ENCODE measurements around the gene XXYLT1. TPM values are rescaled to one million over a fixed set of nuclear protein-coding genes. Genes with fewer than 3 reads are reported as not detected.
A peak's percentile ranks its signal among the peaks of the same experiment; 100 is the strongest.

The XXYLT1 gene
- total and polyA plus RNA-seq, 10 of the 15 experiments (the other 5 are each of a cell fraction or from before 2014, with no cell fraction given), result 1.2 to 14.2 (median 9.3) TPM

DNA sequence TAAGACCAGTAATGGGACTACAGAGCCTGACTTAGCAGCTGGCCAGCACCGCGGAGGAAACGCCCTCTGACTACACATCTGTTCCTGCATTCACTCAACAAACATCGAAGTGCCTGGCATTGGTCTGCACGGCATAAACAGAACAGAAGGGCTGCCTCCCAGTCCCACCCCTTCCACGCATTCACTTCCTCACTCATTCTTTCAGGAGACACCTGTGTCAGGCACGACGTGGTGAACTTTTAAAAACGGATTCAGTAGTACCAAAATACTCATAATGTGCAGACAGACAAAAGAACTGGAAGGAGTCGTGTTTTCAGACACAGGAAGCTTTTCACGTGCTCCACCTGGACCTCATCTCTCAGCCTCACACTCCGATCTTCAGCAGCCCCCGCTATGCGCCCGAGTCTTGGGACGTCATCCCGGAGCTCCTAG lies 123.3 kb downstream of the XXYLT1 start (continued):
- TF ChIP-seq, protein P1, sequence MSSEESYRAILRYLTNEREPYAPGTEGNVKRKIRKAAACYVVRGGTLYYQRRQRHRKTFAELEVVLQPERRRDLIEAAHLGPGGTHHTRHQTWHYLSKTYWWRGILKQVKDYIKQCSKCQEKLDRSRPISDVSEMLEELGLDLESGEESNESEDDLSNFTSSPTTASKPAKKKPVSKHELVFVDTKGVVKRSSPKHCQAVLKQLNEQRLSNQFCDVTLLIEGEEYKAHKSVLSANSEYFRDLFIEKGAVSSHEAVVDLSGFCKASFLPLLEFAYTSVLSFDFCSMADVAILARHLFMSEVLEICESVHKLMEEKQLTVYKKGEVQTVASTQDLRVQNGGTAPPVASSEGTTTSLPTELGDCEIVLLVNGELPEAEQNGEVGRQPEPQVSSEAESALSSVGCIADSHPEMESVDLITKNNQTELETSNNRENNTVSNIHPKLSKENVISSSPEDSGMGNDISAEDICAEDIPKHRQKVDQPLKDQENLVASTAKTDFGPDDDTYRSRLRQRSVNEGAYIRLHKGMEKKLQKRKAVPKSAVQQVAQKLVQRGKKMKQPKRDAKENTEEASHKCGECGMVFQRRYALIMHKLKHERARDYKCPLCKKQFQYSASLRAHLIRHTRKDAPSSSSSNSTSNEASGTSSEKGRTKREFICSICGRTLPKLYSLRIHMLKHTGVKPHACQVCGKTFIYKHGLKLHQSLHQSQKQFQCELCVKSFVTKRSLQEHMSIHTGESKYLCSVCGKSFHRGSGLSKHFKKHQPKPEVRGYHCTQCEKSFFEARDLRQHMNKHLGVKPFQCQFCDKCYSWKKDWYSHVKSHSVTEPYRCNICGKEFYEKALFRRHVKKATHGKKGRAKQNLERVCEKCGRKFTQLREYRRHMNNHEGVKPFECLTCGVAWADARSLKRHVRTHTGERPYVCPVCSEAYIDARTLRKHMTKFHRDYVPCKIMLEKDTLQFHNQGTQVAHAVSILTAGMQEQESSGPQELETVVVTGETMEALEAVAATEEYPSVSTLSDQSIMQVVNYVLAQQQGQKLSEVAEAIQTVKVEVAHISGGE (CRISPR knock-in tag; IDR thresholded peaks at IDR 0.05), result no peak
- no peak for TF ChIP-seq EZH2 (IDR thresholded peaks at IDR 0.05; ENCODE audit: borderline replicate concordance, control insufficient read depth, low read depth, low read length)
- TF ChIP-seq WRNIP1 (IDR thresholded peaks at IDR 0.05; ENCODE audit: borderline replicate concordance, low read depth, low read length), result no peak
- TF ChIP-seq SP1 (IDR thresholded peaks at IDR 0.05; ENCODE audit: low read depth, low read length), result no peak
- peak; percentile 52; the same call in 1 of the 2 replicates for TF ChIP-seq PAX5 (IDR thresholded peaks at IDR 0.05; ENCODE audit: borderline replicate concordance, low read depth, low read length)
- TF ChIP-seq TCF7 (IDR thresholded peaks at IDR 0.05; ENCODE audit: borderline replicate concordance), result no peak
- no peak for TF ChIP-seq HDAC6 (IDR thresholded peaks at IDR 0.05; ENCODE audit: unreplicated experiment)
- TF ChIP-seq, protein P2, sequence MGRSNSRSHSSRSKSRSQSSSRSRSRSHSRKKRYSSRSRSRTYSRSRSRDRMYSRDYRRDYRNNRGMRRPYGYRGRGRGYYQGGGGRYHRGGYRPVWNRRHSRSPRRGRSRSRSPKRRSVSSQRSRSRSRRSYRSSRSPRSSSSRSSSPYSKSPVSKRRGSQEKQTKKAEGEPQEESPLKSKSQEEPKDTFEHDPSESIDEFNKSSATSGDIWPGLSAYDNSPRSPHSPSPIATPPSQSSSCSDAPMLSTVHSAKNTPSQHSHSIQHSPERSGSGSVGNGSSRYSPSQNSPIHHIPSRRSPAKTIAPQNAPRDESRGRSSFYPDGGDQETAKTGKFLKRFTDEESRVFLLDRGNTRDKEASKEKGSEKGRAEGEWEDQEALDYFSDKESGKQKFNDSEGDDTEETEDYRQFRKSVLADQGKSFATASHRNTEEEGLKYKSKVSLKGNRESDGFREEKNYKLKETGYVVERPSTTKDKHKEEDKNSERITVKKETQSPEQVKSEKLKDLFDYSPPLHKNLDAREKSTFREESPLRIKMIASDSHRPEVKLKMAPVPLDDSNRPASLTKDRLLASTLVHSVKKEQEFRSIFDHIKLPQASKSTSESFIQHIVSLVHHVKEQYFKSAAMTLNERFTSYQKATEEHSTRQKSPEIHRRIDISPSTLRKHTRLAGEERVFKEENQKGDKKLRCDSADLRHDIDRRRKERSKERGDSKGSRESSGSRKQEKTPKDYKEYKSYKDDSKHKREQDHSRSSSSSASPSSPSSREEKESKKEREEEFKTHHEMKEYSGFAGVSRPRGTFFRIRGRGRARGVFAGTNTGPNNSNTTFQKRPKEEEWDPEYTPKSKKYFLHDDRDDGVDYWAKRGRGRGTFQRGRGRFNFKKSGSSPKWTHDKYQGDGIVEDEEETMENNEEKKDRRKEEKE (IDR thresholded peaks at IDR 0.05), result no peak
- TF ChIP-seq RBBP5 (conservative IDR thresholded peaks at IDR 0.05), result no peak
- no peak for TF ChIP-seq NFYB (IDR thresholded peaks at IDR 0.05; ENCODE audit: insufficient read depth, low read depth, low read length)
- TF ChIP-seq, protein P3, sequence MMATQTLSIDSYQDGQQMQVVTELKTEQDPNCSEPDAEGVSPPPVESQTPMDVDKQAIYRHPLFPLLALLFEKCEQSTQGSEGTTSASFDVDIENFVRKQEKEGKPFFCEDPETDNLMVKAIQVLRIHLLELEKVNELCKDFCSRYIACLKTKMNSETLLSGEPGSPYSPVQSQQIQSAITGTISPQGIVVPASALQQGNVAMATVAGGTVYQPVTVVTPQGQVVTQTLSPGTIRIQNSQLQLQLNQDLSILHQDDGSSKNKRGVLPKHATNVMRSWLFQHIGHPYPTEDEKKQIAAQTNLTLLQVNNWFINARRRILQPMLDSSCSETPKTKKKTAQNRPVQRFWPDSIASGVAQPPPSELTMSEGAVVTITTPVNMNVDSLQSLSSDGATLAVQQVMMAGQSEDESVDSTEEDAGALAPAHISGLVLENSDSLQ (IDR thresholded peaks at IDR 0.05), result no peak
- TF ChIP-seq SUPT20H (IDR thresholded peaks at IDR 0.05; ENCODE audit: borderline replicate concordance, control insufficient read depth, low read depth, low read length), result no peak
- TF ChIP-seq MYB (IDR thresholded peaks at IDR 0.05; ENCODE audit: borderline replicate concordance, low read depth, low read length), result no peak
- TF ChIP-seq, protein P4, sequence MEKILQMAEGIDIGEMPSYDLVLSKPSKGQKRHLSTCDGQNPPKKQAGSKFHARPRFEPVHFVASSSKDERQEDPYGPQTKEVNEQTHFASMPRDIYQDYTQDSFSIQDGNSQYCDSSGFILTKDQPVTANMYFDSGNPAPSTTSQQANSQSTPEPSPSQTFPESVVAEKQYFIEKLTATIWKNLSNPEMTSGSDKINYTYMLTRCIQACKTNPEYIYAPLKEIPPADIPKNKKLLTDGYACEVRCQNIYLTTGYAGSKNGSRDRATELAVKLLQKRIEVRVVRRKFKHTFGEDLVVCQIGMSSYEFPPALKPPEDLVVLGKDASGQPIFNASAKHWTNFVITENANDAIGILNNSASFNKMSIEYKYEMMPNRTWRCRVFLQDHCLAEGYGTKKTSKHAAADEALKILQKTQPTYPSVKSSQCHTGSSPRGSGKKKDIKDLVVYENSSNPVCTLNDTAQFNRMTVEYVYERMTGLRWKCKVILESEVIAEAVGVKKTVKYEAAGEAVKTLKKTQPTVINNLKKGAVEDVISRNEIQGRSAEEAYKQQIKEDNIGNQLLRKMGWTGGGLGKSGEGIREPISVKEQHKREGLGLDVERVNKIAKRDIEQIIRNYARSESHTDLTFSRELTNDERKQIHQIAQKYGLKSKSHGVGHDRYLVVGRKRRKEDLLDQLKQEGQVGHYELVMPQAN (conservative IDR thresholded peaks at IDR 0.05), result peak; percentile 66
- TF ChIP-seq, protein P5, sequence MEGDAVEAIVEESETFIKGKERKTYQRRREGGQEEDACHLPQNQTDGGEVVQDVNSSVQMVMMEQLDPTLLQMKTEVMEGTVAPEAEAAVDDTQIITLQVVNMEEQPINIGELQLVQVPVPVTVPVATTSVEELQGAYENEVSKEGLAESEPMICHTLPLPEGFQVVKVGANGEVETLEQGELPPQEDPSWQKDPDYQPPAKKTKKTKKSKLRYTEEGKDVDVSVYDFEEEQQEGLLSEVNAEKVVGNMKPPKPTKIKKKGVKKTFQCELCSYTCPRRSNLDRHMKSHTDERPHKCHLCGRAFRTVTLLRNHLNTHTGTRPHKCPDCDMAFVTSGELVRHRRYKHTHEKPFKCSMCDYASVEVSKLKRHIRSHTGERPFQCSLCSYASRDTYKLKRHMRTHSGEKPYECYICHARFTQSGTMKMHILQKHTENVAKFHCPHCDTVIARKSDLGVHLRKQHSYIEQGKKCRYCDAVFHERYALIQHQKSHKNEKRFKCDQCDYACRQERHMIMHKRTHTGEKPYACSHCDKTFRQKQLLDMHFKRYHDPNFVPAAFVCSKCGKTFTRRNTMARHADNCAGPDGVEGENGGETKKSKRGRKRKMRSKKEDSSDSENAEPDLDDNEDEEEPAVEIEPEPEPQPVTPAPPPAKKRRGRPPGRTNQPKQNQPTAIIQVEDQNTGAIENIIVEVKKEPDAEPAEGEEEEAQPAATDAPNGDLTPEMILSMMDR (IDR thresholded peaks at IDR 0.05 in 2 of 3, conservative IDR thresholded peaks at IDR 0.05 in 1 of 3; ENCODE audit: control insufficient read depth in 2 of 3, extremely low read depth in 1 of 3, insufficient read depth in 1 of 3, low read depth in 3 of 3, low read length in 3 of 3), result no peak
- TF ChIP-seq ZNF217 (IDR thresholded peaks at IDR 0.05), result no peak
- TF ChIP-seq PML (IDR thresholded peaks at IDR 0.05; ENCODE audit: low read length), result peak; percentile 41; the same call in 1 of the 2 replicates
